Adrenal gland (tissue), 12 donors: Measurements from ENCODE around the gene GSTO2. TPM values are rescaled to one million over a fixed set of nuclear protein-coding genes. Genes with fewer than 3 reads are reported as not detected.
A peak's percentile ranks its signal among the peaks of the same experiment; 100 is the strongest.

Source experiments
- DNase-seq, 7 donors: peaks; one replicate each; pipeline ENCODE4 v3.0.0-alpha.2; 2019 to 2020
- H3K27ac ChIP-seq, 5 donors: fragments of 200-600 bp; sonication (generic) in 4 of 5; 1 replicate in 3 of 5; 2 replicates in 2 of 5; pipeline versions ENCODE4 v1.5.1 to v1.8.0; 2016 to 2020; ENCODE audit warnings: mild to moderate bottlenecking in 1 of 5
- H3K27me3 ChIP-seq: fragments of 200-600 bp; 2 replicates; pipeline ENCODE4 v1.8.0; 2021
- H3K36me3 ChIP-seq, 2 donors: fragments of 200-600 bp; replicated peaks in 1 of 2; 1 replicate in 1 of 2; 2 replicates in 1 of 2; pipeline versions ENCODE4 v1.5.1 to v1.8.0; 2018 to 2022
- H3K4me1 ChIP-seq, 2 donors: fragments of 200-600 bp; replicated peaks in 1 of 2; 1 replicate in 1 of 2; 2 replicates in 1 of 2; pipeline versions ENCODE4 v1.5.1 to v1.8.0; 2018 to 2021
- H3K4me3 ChIP-seq, 4 donors: fragments of 200-600 bp; sonication (generic) in 3 of 4; one replicate each; pipeline ENCODE4 v1.5.1; 2016 to 2018
- H3K9me3 ChIP-seq, 3 donors: fragments of 200-600 bp; sonication (generic) in 1 of 3; replicated peaks in 1 of 3; 1 replicate in 2 of 3; 2 replicates in 1 of 3; pipeline versions ENCODE4 v1.5.1 to v1.8.0; 2016 to 2021
- POLR2A ChIP-seq, 2 donors: fragments of 450-650 bp; IDR thresholded peaks; one replicate each; pipeline ENCODE4 v1.6.1; 2017; ENCODE audit warnings: antibody characterized with exemption in 2 of 2, mild to moderate bottlenecking in 2 of 2, moderate library complexity in 1 of 2
- WGBS, 4 donors: extraction: QIAGEN DNeasy Blood & Tissue Kit in 2 of 4; methylation state at CpG; one replicate each; pipeline versions ENCODE4 v1.1.5 to v1.1.7; 2013 to 2017; 5-methylcytosine and 5-hydroxymethylcytosine counted together
- intact Hi-C, 2 donors: fragments of 100-400 bp; cut with DNase I; formaldehyde crosslinking; loops; one replicate each; pipeline versions ENCODE4 v1.14.1 to v1.15.0; 2022 to 2023
- polyA plus RNA-seq, 3 donors: library from polyadenylated mRNA; stranded (reverse); fragments of 200-250 nt in 2 of 3; fragments of 350-450 nt in 1 of 3; fragmentation: Illumina TruSeq in 1 of 3; extraction: RNeasy Lipid Tissue Mini Kit (QIAGEN cat#74804) in 1 of 3; gene quantifications; one replicate each; pipeline ENCODE4 v1.2.3, GENCODE V29; 2013 to 2014
- total RNA-seq, 9 donors: library from RNA; depleted of rRNA in 4 of 9; stranded (reverse); fragments of >200 nt in 4 of 9; fragments of 120-200 nt in 1 of 9; fragmentation: NEBNext Ultra II Directional in 1 of 9; extraction: Animal tissue kit (Norgen Biotek cat#: 25700) in 1 of 9; gene quantifications; one replicate each; pipeline versions ENCODE4 v1.1.0 to v1.2.4, GENCODE V29; 2013 to 2023
- TF ChIP-seq, protein P1 (sequence below), 6 experiments: fragments of 450-650 bp in 4 of 6; fragments of 200-600 bp in 2 of 6; sonication (generic) in 1 of 6; IDR thresholded peaks; 1 replicate in 5 of 6; 2 replicates in 1 of 6; pipeline versions ENCODE4 v1.5.1 to v1.8.0; 2016 to 2021; ENCODE audit warnings: antibody characterized with exemption in 6 of 6, mild to moderate bottlenecking in 2 of 6, moderate library complexity in 1 of 6
- donor health status: healthy with polysubstance abuse.
- donor health status: Bipolar disorder and iron deficiency.
- donor health status: DM: yes; HTN: yes; CAD: no.
- donor health status: DM: no; HTN: no; CAD: no.
- donor health status: DM: no; HTN: no; CAD: no.
- donor health status: DM: yes; HTN: yes; CAD: no.

The GSTO2 gene
- total and polyA plus RNA-seq, 12 donors = 3.7 to 15.3 (median 7.3) TPM

DNA sequence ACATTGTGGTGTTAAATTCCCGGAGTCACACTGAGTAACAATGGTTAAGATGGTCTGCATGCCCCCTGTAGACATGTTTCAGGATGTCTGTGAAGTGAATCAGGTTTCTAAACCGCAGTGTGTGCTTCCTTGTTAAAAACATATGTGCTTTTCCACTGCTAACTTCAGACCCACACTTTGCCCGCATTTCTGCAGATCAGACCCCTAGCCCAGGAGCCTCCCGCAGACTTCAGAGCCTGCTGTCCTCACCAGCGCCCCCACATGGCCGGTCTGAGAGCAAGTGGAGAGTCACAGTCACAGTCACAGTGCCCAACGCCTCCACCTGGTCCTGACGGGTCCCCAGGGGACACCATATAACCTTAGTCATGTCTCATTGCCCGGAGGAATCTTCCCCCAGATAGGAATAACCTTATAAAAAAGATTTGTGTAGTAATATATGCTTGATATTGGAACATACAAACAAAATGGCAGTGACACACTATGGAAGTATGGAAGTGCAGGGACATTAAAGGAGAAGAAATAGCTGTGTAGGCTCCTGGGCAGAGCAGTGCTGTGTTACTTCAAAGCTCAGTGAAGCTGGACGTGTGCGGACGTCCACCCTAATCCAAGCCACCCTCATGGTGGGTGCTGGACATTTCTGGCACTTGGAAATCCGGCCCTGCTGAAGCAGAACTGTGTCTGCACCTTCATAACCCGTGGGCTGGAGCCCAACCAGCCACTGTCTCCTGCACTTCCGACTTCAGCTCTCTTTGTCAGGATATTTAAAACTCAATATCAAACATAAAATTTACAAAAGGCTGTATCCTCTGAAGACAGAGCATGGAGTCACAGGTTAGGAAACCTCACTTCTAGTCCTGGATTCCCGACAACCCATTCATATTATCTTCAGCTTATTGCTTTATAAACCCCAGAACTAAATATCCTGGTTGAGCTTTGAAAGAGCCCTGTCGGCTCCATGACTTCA lies 29.0 kb downstream of the GSTO2 start:
- WGBS, 4 donors = 45 to 57% (median 56%) methylated on average over 17 of the region's 17 CpGs
- Histone ChIP-seq H3K4me1 (peaks cover 0 to 10% of the 10 kb centered on the region in 2 donors), H3K9me3 (no peaks in the 10 kb centered on the region), H3K27ac (peak overlapping the region in 4 of 5 donors; percentile 1 to 92 (median 70)), H3K4me3 (no peak overlapping the region), H3K36me3 (no peaks in the 10 kb centered on the region), H3K27me3 (no peaks in the 10 kb centered on the region)
- peak in 2 of 7 donors; percentile 36 to 46 for DNase-seq
- TF ChIP-seq, protein P1, sequence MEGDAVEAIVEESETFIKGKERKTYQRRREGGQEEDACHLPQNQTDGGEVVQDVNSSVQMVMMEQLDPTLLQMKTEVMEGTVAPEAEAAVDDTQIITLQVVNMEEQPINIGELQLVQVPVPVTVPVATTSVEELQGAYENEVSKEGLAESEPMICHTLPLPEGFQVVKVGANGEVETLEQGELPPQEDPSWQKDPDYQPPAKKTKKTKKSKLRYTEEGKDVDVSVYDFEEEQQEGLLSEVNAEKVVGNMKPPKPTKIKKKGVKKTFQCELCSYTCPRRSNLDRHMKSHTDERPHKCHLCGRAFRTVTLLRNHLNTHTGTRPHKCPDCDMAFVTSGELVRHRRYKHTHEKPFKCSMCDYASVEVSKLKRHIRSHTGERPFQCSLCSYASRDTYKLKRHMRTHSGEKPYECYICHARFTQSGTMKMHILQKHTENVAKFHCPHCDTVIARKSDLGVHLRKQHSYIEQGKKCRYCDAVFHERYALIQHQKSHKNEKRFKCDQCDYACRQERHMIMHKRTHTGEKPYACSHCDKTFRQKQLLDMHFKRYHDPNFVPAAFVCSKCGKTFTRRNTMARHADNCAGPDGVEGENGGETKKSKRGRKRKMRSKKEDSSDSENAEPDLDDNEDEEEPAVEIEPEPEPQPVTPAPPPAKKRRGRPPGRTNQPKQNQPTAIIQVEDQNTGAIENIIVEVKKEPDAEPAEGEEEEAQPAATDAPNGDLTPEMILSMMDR (IDR thresholded peaks at IDR 0.05) = peak in 3 of 6 experiments; percentile 10 to 26 (median 24)
- TF ChIP-seq POLR2A (IDR thresholded peaks at IDR 0.05) = peak in 1 of 2 donors; percentile 6
- intact Hi-C loops = no loop called here

DNA sequence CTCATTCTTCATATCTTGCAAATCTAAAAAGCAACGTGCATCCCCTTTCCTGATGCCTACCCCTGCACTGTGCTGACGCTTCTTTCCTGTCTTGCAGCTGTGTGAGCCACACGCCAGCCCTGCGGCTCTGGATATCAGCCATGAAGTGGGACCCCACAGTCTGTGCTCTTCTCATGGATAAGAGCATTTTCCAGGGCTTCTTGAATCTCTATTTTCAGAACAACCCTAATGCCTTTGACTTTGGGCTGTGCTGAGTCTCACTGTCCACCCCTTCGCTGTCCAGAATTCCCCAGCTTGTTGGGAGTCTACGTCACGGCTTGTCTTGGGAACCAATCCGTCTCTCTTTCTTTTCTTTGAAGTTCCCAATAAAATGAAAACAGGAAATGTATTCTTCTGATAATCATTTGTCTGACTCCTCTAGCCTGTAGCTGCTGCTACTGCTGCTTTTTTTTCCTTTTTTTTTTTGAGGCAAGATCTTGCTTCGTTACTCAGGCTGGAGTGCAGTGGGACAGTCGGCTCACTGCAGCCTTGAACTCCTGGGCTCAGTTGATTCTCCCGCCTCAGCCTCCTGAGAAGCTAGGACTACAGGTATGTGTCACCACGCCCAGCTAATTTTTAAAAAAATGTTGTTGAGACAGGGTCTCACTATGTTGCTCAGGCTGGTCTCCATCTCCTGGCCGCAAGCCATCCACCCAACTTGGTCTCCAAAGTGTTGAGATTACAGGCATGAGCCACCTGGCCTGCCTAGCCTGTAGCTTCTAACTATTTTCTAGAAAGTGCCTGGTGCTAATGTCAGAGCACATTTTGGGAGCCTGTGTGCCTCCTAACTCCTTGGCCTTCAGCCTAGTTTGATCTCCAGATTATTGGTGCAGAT lies 30.3 kb downstream of the GSTO2 start:
- 56 to 60% (median 58%) methylated on average over 13 of the region's 13 CpGs for WGBS, 4 donors
- TF ChIP-seq, protein P1 (IDR thresholded peaks at IDR 0.05) = no peak

DNA sequence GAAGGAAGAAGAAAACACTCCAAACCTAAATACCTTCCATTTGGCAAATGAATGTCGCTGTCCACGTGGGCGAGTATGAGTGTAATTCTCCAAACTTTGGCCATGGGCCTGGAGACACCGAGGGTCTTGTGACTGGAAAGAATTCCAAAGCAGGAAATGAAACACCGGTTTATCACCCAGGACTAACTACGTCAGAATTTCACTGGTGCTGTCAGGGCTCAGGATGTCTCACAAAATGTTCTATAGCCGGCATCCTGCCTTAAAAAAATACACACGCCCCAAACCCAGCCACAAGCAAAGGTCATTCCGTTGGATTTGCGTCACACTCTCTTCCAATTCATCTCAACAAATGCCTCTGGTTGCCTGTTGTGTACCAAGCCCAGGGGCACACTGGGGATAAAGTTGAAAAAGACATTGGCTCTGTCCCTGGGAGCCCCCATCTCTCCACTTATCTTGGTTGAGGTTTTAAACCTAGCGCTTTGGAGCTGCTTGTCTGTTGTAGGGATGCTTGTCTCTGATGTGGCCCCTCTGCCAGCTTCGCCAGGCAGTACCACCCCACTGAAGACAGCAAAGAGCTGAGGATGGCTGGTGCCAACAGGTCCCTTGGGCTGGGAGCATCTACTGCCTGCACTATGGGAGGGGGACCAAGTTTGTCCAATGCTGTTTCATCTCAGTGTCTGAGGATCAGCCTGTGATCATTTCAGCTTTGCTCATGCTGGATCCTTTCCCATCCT lies 31.2 kb downstream of the GSTO2 start:
- Histone ChIP-seq H3K27ac (peak overlapping the region; percentile 51 to 92 (median 74)), H3K27me3 (no peaks in the 10 kb centered on the region), H3K36me3 (no peaks in the 10 kb centered on the region), H3K9me3 (no peaks in the 10 kb centered on the region), H3K4me3 (no peak overlapping the region), H3K4me1 (peaks cover 0 to 12% of the 10 kb centered on the region in 2 donors)
- intact Hi-C loops = no loop called here
- 67 to 71% (median 67%) methylated on average over 11 to 12 of the region's 12 CpGs for WGBS, 4 donors
- no peak for TF ChIP-seq POLR2A (IDR thresholded peaks at IDR 0.05)
- TF ChIP-seq, protein P1 (IDR thresholded peaks at IDR 0.05) = no peak
- peak; percentile 33 to 86 (median 59) for DNase-seq

More for the DNA sequence above, 30.3 kb downstream of the GSTO2 start:
- Histone ChIP-seq H3K27me3 (no peaks in the 10 kb centered on the region), H3K9me3 (no peaks in the 10 kb centered on the region), H3K36me3 (no peaks in the 10 kb centered on the region), H3K27ac (peak overlapping the region; percentile 51 to 92 (median 73)), H3K4me1 (peaks cover 0 to 7% of the 10 kb centered on the region in 2 donors), H3K4me3 (no peak overlapping the region)
- intact Hi-C loops = no loop called here
- DNase-seq = peak in 2 of 7 donors; percentile 45 to 67
